K562 (cell line): Measurements from ENCODE around the gene ATXN7L1. TPM values are rescaled to one million over a fixed set of nuclear protein-coding genes. Genes with fewer than 3 reads are reported as not detected.

Experiments
- ATAC-seq: fragments of 200-7000 bp; cut with Tn5 transposase; 3 replicates; pipeline ENCODE4 v1.9.1; 2020; ENCODE audit warnings: moderate library complexity
- BruUV-seq: library from RNA; stranded (reverse); fragments of 400-500 nt; replicated peaks from 2 replicates; lab custom pipeline; 2021; lab: Mats Ljungman, UMichigan
- CTCF ChIA-PET: fragments of 300-600 bp; formaldehyde crosslinking; extraction: SDS; loops from one replicate; lab custom pipeline; 2021; ENCODE audit warnings: low intra/inter-chr PET ratio; lab: Yijun Ruan, JAX
- POLR2A ChIA-PET: fragments of 300-600, 350-650 bp; sonication (Branson Sonifier 250); formaldehyde crosslinking; extraction: SDS; loops from one replicate; lab custom pipeline; 2021; ENCODE audit warnings: antibody characterized with exemption, inconsistent platforms; lab: Yijun Ruan, JAX
- DNase-seq, 4 experiments: peaks; one replicate each; pipeline versions ENCODE4 v3.0.0 to v3.0.0-alpha.2; 2011 to 2018; ENCODE audit warnings: low spot score in 3 of 4, mixed read lengths in 3 of 4; ENCODE audit errors: extremely low read depth in 1 of 4
- FAIRE-seq: peaks from 2 replicates; lab custom pipeline; 2011; peaks lifted over from hg19 to GRCh38; lab: Jason Lieb, UNC
- H2AFZ ChIP-seq: 2 replicates; pipeline ENCODE4 v1.6.0; 2011; ENCODE audit warnings: low read depth, low read length, control low read depth, inconsistent platforms
- H3K27ac ChIP-seq: fragments of 200-600 bp; 3 replicates; pipeline ENCODE4 v1.8.0; 2011; ENCODE audit warnings: low read depth, mild to moderate bottlenecking, control low read depth, inconsistent platforms, low read length, moderate library complexity, mixed read lengths; ENCODE audit errors: extremely low read depth
- H3K27me3 ChIP-seq, 2 experiments: fragments of 300-600 bp in 1 of 2; 2 replicates in 1 of 2; 3 replicates in 1 of 2; pipeline versions ENCODE4 v1.6.0 to v1.8.0; 2011; ENCODE audit warnings: inconsistent platforms in 2 of 2, low read length in 2 of 2, mild to moderate bottlenecking in 1 of 2, mixed read lengths in 1 of 2, moderate library complexity in 1 of 2; ENCODE audit not compliant: control insufficient read depth in 2 of 2, insufficient read depth in 2 of 2
- H3K36me3 ChIP-seq: fragments of 300-600 bp; 3 replicates; pipeline ENCODE4 v1.8.0; 2011; ENCODE audit warnings: mild to moderate bottlenecking, low read length, inconsistent platforms; ENCODE audit not compliant: control insufficient read depth, insufficient read depth
- H3K4me1 ChIP-seq, 2 experiments: fragments of 200-600 bp in 1 of 2; replicated peaks in 1 of 2; 2 replicates in 1 of 2; 3 replicates in 1 of 2; pipeline versions ENCODE4 v1.5.1 to v1.8.0; 2011; ENCODE audit warnings: inconsistent platforms in 2 of 2, low read length in 2 of 2, mild to moderate bottlenecking in 1 of 2, mixed read lengths in 1 of 2, moderate library complexity in 1 of 2; ENCODE audit not compliant: control insufficient read depth in 2 of 2, insufficient read depth in 2 of 2
- H3K4me2 ChIP-seq: 2 replicates; pipeline ENCODE4 v1.6.1; 2011; ENCODE audit warnings: low read length, control low read depth, inconsistent platforms, mixed read lengths; ENCODE audit not compliant: insufficient read depth
- H3K4me3 ChIP-seq: fragments of 200-600 bp; sonication (generic), shearing (Covaris generic); 2 replicates; pipeline ENCODE4 v1.5.1; 2016; ENCODE audit warnings: control low read depth, inconsistent platforms
- H3K79me2 ChIP-seq: fragments of 200-600 bp; 3 replicates; pipeline ENCODE4 v1.8.0; 2011; ENCODE audit warnings: low read length, inconsistent platforms; ENCODE audit not compliant: control insufficient read depth, insufficient read depth
- H3K9ac ChIP-seq, 2 experiments: 2 replicates each; pipeline versions ENCODE4 v1.6.0 to v1.6.1; 2011; ENCODE audit warnings: low read depth in 2 of 2, low read length in 2 of 2, control low read depth in 1 of 2, inconsistent platforms in 1 of 2, mild to moderate bottlenecking in 1 of 2, mixed read lengths in 1 of 2; ENCODE audit not compliant: insufficient read depth in 1 of 2
- H3K9me1 ChIP-seq: one replicate; pipeline ENCODE4 v1.6.0; 2011; ENCODE audit warnings: inconsistent platforms, mild to moderate bottlenecking, low read length, moderate library complexity; ENCODE audit not compliant: control insufficient read depth, insufficient read depth
- H3K9me3 ChIP-seq: replicated peaks from 2 replicates; pipeline ENCODE4 v1.5.1; 2011; ENCODE audit warnings: low read depth, low read length, inconsistent platforms; ENCODE audit not compliant: control insufficient read depth, insufficient read depth
- H4K20me1 ChIP-seq: replicated peaks from 2 replicates; pipeline ENCODE4 v1.6.1; 2011; ENCODE audit warnings: low read length, inconsistent platforms, mixed read lengths; ENCODE audit not compliant: control insufficient read depth, insufficient read depth
- BCLAF1 ChIP-seq, 2 experiments: fragments of 450-650 bp in 1 of 2; IDR thresholded peaks; 2 replicates each; pipeline ENCODE4 v1.6.1; 2011 to 2017; ENCODE audit warnings: low read depth in 2 of 2, antibody characterized with exemption in 1 of 2, borderline replicate concordance in 1 of 2, low read length in 1 of 2, mild to moderate bottlenecking in 1 of 2, mixed read lengths in 1 of 2; ENCODE audit not compliant: control insufficient read depth in 1 of 2
- CEBPB ChIP-seq: fragments of 450-650 bp; IDR thresholded peaks from 2 replicates; pipeline ENCODE4 v1.6.1; 2016; ENCODE audit warnings: missing genetic modification characterization, missing compliant biosample characterization
- CSDE1 ChIP-seq, 2 experiments: fragments of 450-650 bp; IDR thresholded peaks; 2 replicates each; pipeline ENCODE4 v1.6.1; 2016; ENCODE audit warnings: mild to moderate bottlenecking in 1 of 2
- ELF1 ChIP-seq: fragments of 200-800 bp; sonication (Bioruptor generic); IDR thresholded peaks from 2 replicates; pipeline ENCODE4 v1.6.1; 2016; ENCODE audit warnings: missing genetic modification characterization, missing compliant biosample characterization
- ERF ChIP-seq: fragments of 450-650 bp; formaldehyde crosslinking; IDR thresholded peaks from 2 replicates; pipeline ENCODE4 v1.4.0; 2020; ENCODE audit warnings: mild to moderate bottlenecking, mixed read lengths
- ETV1 ChIP-seq: fragments of 450-650 bp; conservative IDR thresholded peaks from 2 replicates; pipeline ENCODE4 v1.6.1; 2016; ENCODE audit warnings: missing genetic modification characterization, control low read depth, low read depth, missing compliant biosample characterization
- HNRNPK ChIP-seq: fragments of 200-400 bp; formaldehyde crosslinking; IDR thresholded peaks from one replicate; pipeline ENCODE4 v1.6.1; 2018; ENCODE audit warnings: mild to moderate bottlenecking, low read depth, low read length; ENCODE audit not compliant: poor library complexity, severe bottlenecking
- MEIS2 ChIP-seq: fragments of 450-650 bp; IDR thresholded peaks from 2 replicates; pipeline ENCODE4 v1.6.1; 2014; ENCODE audit warnings: mild to moderate bottlenecking; ENCODE audit not compliant: partially characterized antibody
- PHF20 ChIP-seq: fragments of 450-650 bp; IDR thresholded peaks from 2 replicates; pipeline ENCODE4 v1.6.1; 2018; ENCODE audit not compliant: partially characterized antibody
- RAD21 ChIP-seq, 2 experiments: fragments of 250-450 bp in 1 of 2; fragments of 450-650 bp in 1 of 2; sonication (Bioruptor Pico) in 1 of 2; formaldehyde crosslinking in 1 of 2; IDR thresholded peaks in 1 of 2; conservative IDR thresholded peaks in 1 of 2; 2 replicates each; pipeline versions ENCODE4 v1.4.0 to v1.8.0; 2020 to 2022; ENCODE audit warnings: mild to moderate bottlenecking in 2 of 2, moderate library complexity in 1 of 2
- RBFOX2 ChIP-seq: fragments of 200-400 bp; formaldehyde crosslinking; IDR thresholded peaks from 2 replicates; pipeline ENCODE4 v1.6.1; 2017; ENCODE audit warnings: low read depth, mild to moderate bottlenecking, low read length, moderate library complexity
- SAFB2 ChIP-seq: fragments of 200-400 bp; formaldehyde crosslinking; IDR thresholded peaks from 2 replicates; pipeline ENCODE4 v1.6.1; 2018; ENCODE audit warnings: borderline replicate concordance, low read length, low read depth, moderate library complexity; ENCODE audit not compliant: severe bottlenecking
- WGBS: fragments of 100-300 bp; shearing (Covaris generic); methylation state at CpG from one replicate; pipeline ENCODE4 v1.1.6; 2016; ENCODE audit warnings: low coverage, mixed read lengths; ENCODE audit not compliant: insufficient coverage; ENCODE audit errors: missing lambda C conversion rate; 5-methylcytosine and 5-hydroxymethylcytosine counted together
- in situ Hi-C: fragments of 300-500 bp; cut with MboI; formaldehyde crosslinking; loops from 4 replicates; pipeline ENCODE4 v1.15.0; 2018; ENCODE audit warnings: inconsistent platforms, mixed read lengths
- intact Hi-C: fragments of 100-400 bp; cut with micrococcal nuclease; formaldehyde crosslinking; loops from 2 replicates; pipeline ENCODE4 v1.14.2; 2022
- polyA plus RNA-seq, 8 experiments: library from polyadenylated mRNA; depleted of rRNA in 4 of 8; stranded (reverse) in 5 of 8; unstranded in 3 of 8; fragments of >200 nt; fragmentation: Nextera tagmentation in 2 of 8; fragmentation: Illumina TruSeq in 1 of 8; extraction: Ambion mirVana in 2 of 8; extraction: Trizol in 1 of 8; gene quantifications; 2 replicates each; pipeline versions ENCODE4 v1.2.1 to v1.2.3, GENCODE V29; 2011 to 2014; ENCODE audit warnings: inconsistent platforms in 1 of 8, missing spikeins in 1 of 8
- total RNA-seq, 7 experiments: library from RNA; depleted of rRNA in 6 of 7; stranded (reverse); fragments of >200 nt in 6 of 7; fragmentation: Illumina TruSeq in 2 of 7; extraction: Trizol in 2 of 7; gene quantifications; 2 replicates each; pipeline versions ENCODE4 v1.2.1 to v1.2.3, GENCODE V29; 2011 to 2021; ENCODE audit warnings: low replicate concordance in 1 of 7
- TF ChIP-seq, protein P1 (sequence below): IDR thresholded peaks from 2 replicates; pipeline ENCODE4 v1.6.1; 2011; ENCODE audit not compliant: insufficient read length; ENCODE audit errors: extremely low read depth
- TF ChIP-seq, protein P2 (sequence below), 2 experiments: fragments of 450-650 bp in 1 of 2; sonication (generic) in 1 of 2; formaldehyde crosslinking; conservative IDR thresholded peaks; 2 replicates each; pipeline versions ENCODE4 v1.4.0 to v1.8.1; 2020 to 2022; ENCODE audit warnings: mild to moderate bottlenecking in 1 of 2, missing genetic modification reagents in 1 of 2

The ATXN7L1 gene
- total and polyA plus RNA-seq, 9 of the 15 experiments (the other 6 are each of a cell fraction or from before 2014, with no cell fraction given) = 6.6 to 13.7 (median 10.7) TPM

DNA sequence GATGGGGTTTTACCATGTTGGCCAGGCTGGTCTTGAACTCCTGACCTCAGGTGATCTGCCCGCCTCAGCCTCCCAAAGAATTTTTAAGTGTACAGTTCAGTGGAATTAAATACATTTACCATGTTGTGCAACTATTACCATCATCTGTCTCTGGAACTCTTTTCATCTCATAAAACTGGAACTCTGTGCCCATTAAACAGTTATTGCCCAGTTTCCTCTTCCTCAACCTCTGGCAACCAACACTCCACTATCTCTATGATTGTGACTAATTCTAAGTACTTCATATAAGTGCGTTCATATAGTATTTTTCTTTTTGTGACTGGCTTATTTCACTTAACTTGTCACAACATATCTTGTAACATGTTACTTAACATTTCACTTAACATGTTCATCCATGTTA is 41.3 kb upstream of the ATXN7L1 start (continued):
- no peak for TF ChIP-seq BCLAF1 (IDR thresholded peaks at IDR 0.05; ENCODE audit: borderline replicate concordance in 1 of 2, control insufficient read depth in 1 of 2, low read depth in 2 of 2, low read length in 1 of 2)
- no peak for TF ChIP-seq ERF
- no peak for TF ChIP-seq RAD21 (CRISPR knock-in tag; conservative IDR thresholded peaks at IDR 0.05 in 1 of 2, IDR thresholded peaks at IDR 0.05 in 1 of 2)
- no peak for TF ChIP-seq RBFOX2
- no peak for TF ChIP-seq CSDE1 (IDR thresholded peaks at IDR 0.05)

GRCh38 chr7:105916603-105917002 is 40.2 kb upstream of the ATXN7L1 start:
- no peak for FAIRE-seq
- Histone ChIP-seq H3K9me3 (no peaks in the 10 kb centered on the region), H4K20me1 (no peaks in the 10 kb centered on the region), H3K27ac (no peak overlapping the region), H3K79me2 (no peaks in the 10 kb centered on the region), H3K4me2 (no peak overlapping the region), H3K4me3 (no peak overlapping the region), H3K9ac (no peak overlapping the region), H3K36me3 (no peaks in the 10 kb centered on the region), H3K27me3 (peaks cover 10 to 14% of the 10 kb centered on the region in 2 experiments; a peak in 4 of 5 replicates), H2AFZ (no peak overlapping the region), H3K4me1 (no peaks in the 10 kb centered on the region), H3K9me1 (no peaks in the 10 kb centered on the region)
- intact Hi-C loops = no loop called here
- in situ Hi-C loops = no loop called here
- ChIA-PET POLR2A (no interaction called here), CTCF (no interaction called here)
- BruUV-seq = no TSS peak
- ATAC-seq = no peak
- WGBS = 0% methylated on average over 1 of the region's 1 CpG
- DNase-seq = no peak
- no peak for TF ChIP-seq HNRNPK
- TF ChIP-seq, protein P1, sequence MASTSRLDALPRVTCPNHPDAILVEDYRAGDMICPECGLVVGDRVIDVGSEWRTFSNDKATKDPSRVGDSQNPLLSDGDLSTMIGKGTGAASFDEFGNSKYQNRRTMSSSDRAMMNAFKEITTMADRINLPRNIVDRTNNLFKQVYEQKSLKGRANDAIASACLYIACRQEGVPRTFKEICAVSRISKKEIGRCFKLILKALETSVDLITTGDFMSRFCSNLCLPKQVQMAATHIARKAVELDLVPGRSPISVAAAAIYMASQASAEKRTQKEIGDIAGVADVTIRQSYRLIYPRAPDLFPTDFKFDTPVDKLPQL = no peak
- TF ChIP-seq PHF20 = no peak
- TF ChIP-seq CEBPB (tag) = no peak
- no peak for TF ChIP-seq ELF1 (tag)
- TF ChIP-seq, protein P2, sequence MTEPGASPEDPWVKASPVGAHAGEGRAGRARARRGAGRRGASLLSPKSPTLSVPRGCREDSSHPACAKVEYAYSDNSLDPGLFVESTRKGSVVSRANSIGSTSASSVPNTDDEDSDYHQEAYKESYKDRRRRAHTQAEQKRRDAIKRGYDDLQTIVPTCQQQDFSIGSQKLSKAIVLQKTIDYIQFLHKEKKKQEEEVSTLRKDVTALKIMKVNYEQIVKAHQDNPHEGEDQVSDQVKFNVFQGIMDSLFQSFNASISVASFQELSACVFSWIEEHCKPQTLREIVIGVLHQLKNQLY (CRISPR knock-in tag; conservative IDR thresholded peaks at IDR 0.05) = no peak
- no peak for TF ChIP-seq ETV1 (tag)
- no peak for TF ChIP-seq SAFB2
- no peak for TF ChIP-seq MEIS2
